GM12864 (cell line): ENCODE measurements around the gene KIF13A.
"Not testable (repeated sequence)": the region's sequence is repeated elsewhere in the genome, so short reads cannot be mapped to it uniquely, and the experiment has no call there.

Source experiments
- DNase-seq: peaks from one replicate; pipeline ENCODE4 v3.0.0-alpha.2; 2011; ENCODE audit warnings: low read depth
- H3K4me3 ChIP-seq: 2 replicates; pipeline ENCODE4 v1.5.1; 2011; ENCODE audit warnings: mild to moderate bottlenecking, low read depth, low read length, control low read depth
- TF ChIP-seq, protein P1 (sequence below): IDR thresholded peaks from 2 replicates; pipeline ENCODE4 v1.5.1; 2011; ENCODE audit warnings: low read depth, mild to moderate bottlenecking, moderate library complexity, low read length, control low read depth, inconsistent platforms; ENCODE audit errors: missing control alignments

Gene KIF13A

DNA sequence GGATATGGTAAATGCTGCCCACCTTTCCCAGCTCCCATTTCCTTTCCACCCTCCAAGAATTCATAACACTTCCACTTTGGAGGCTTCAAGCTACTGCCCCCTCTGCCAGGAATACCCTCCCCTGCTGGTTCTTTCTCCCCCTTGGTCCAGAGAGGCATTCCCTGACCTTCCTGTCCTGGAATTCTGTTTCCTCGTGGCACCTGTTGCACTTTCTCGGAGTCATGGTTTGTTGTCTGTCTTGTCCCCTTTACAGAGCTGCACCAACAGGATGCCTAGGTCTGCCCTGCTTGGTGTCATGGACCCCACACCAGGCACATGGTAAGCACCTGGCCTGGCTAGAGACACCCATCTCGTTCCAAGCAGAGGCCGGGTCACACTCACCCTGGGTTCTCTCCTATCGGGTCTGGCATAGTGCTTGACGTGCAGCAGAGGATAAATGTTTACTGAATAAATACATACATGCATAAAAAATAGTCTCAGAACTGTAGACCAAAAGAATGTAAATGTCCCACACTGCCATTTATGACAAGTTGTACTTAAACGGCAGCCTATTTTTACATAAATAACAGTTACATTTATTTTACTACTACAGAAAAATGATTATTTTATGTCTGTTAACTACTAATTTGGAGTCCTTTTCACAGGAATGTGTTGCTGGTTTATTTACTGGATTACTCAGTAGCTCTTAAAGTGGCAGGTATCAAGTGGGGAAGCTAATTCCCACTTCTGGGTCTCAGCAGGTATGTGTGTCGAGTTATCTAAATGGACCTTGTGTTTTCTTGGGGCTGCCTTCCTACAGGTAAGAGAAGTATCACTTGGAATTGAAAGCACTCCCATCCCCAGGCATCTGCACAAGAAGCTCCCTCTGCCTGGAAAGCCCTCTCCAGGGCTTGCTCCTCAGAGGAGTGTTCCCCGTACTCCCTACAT lies 69.3 kb downstream of the KIF13A start:
- DNase-seq: no peak
- TF ChIP-seq, protein P1, sequence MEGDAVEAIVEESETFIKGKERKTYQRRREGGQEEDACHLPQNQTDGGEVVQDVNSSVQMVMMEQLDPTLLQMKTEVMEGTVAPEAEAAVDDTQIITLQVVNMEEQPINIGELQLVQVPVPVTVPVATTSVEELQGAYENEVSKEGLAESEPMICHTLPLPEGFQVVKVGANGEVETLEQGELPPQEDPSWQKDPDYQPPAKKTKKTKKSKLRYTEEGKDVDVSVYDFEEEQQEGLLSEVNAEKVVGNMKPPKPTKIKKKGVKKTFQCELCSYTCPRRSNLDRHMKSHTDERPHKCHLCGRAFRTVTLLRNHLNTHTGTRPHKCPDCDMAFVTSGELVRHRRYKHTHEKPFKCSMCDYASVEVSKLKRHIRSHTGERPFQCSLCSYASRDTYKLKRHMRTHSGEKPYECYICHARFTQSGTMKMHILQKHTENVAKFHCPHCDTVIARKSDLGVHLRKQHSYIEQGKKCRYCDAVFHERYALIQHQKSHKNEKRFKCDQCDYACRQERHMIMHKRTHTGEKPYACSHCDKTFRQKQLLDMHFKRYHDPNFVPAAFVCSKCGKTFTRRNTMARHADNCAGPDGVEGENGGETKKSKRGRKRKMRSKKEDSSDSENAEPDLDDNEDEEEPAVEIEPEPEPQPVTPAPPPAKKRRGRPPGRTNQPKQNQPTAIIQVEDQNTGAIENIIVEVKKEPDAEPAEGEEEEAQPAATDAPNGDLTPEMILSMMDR: no peak
- no peak overlapping the region for H3K4me3 ChIP-seq

DNA sequence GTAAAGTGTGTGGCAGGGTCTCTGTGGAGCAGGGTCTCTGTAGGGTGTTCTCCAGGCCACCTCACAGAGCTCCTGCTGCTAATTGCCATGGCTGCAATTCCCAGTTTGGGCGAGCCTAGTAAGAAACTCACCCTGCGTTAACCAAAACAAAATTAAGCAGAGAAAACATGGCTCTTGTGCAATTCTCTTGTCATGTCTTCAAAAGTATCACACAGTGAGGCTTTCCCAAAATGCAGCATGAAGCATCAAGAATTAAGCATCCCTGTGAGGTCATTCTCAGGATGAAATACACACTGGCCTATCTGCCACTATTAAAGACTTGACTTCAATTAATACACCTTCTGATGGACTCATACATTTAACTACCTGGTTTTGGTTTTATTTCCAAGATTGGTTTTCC lies 72.8 kb downstream of the KIF13A start:
- DNase-seq: no peak
- H3K4me3 ChIP-seq: no peak overlapping the region
- TF ChIP-seq, protein P1: no peak

DNA sequence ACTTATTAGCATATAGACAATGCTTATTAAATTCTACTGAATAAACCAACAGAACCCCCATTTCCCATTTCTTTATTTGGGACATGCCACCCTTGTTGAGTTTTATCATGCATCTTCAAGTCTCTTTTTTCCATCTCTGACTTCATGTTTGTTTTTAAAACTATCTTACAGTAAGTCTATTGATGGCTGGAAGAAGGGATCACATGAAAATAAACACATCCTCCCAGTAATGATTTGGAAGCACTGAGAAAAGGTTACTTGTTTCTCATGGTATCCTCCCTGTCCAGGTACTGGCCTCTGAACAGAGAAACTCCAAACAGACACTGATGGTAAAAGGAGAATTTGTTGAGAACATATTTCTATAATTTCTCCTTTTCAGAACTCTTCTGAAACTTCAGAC lies 74.9 kb downstream of the KIF13A start:
- no peak overlapping the region for H3K4me3 ChIP-seq
- DNase-seq: no peak
- TF ChIP-seq, protein P1: no peak

DNA sequence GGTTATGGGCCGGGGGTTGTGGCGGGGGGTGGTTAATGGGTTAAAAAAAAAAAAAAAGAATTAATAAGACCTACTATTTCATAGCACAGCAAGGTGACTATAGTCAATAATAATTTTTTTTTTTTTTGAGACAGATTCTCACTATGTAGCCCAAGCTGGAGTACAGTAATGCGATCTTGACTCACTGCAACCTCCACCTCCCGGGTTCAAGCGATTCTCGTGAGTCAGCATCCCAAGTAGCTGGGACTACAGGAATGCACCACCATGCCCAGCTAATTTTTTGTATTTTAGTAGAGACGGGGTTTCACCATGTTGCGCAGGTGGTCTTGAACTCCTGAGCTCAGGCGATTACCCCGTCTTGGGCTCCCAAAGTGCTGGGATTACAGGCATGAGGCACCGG lies 75.8 kb downstream of the KIF13A start:
- H3K4me3 ChIP-seq, DNase-seq: not testable (repeated sequence)

- no peak for DNase-seq
- TF ChIP-seq, protein P1: no peak
- H3K4me3 ChIP-seq: no peak overlapping the region
Observed at GRCh38 chr6:17910189-17910588, 77.2 kb downstream of the KIF13A start.

- no peak for DNase-seq
- no peak overlapping the region for H3K4me3 ChIP-seq
- TF ChIP-seq, protein P1: no peak
Observed at GRCh38 chr6:17908831-17909230, 78.6 kb downstream of the KIF13A start.

- DNase-seq: no peak
- TF ChIP-seq, protein P1: no peak
Observed at GRCh38 chr6:17907406-17908229, 79.8 kb downstream of the KIF13A start.

More at GRCh38 chr6:17907406-17908229, 79.8 kb downstream of the KIF13A start:
- H3K4me3 ChIP-seq: no peak overlapping the region
